ENCODE results near the gene CMTR2.

The CMTR2 gene

GRCh38 chr16:71283612-71284011, 5.6 kb downstream of the CMTR2 start:
- no peak overlapping the region for H3K27ac ChIP-seq
- DNase-seq (ENCODE audit: low read depth, low spot score) = no peak

- no peak for DNase-seq (ENCODE audit: low read depth, low spot score)
- H3K27ac ChIP-seq = no peak overlapping the region
Observed at GRCh38 chr16:71282943-71283342, 6.3 kb downstream of the CMTR2 start.

GRCh38 chr16:71276589-71277334, 12.4 kb downstream of the CMTR2 start:
- no peak overlapping the region for H3K27ac ChIP-seq
- DNase-seq (ENCODE audit: low read depth, low spot score) = no peak

GRCh38 chr16:71273384-71273783, 15.8 kb downstream of the CMTR2 start:
- no peak overlapping the region for H3K27ac ChIP-seq
- no peak for DNase-seq (ENCODE audit: low read depth, low spot score)

GRCh38 chr16:71264299-71264698, 24.9 kb downstream of the CMTR2 start:
- DNase-seq (ENCODE audit: low read depth, low spot score) = no peak
- no peak overlapping the region for H3K27ac ChIP-seq

- no peak for DNase-seq (ENCODE audit: low read depth, low spot score)
Observed at GRCh38 chr16:71263582-71263981, 25.6 kb downstream of the CMTR2 start.

GRCh38 chr16:71262391-71262790, 26.8 kb downstream of the CMTR2 start:
- DNase-seq (ENCODE audit: low read depth, low spot score) = no peak
- H3K27ac ChIP-seq = no peak overlapping the region

More at GRCh38 chr16:71263582-71263981, 25.6 kb downstream of the CMTR2 start:
- H3K27ac ChIP-seq = no peak overlapping the region

GRCh38 chr16:71260995-71261394, 28.2 kb downstream of the CMTR2 start:
- no peak overlapping the region for H3K27ac ChIP-seq
- DNase-seq (ENCODE audit: low read depth, low spot score) = no peak

GRCh38 chr16:71259086-71259485, 30.1 kb downstream of the CMTR2 start:
- no peak overlapping the region for H3K27ac ChIP-seq
- no peak for DNase-seq (ENCODE audit: low read depth, low spot score)

- no peak for DNase-seq (ENCODE audit: low read depth, low spot score)
Observed at GRCh38 chr16:71258372-71258771, 30.8 kb downstream of the CMTR2 start.

GRCh38 chr16:71257768-71258167, 31.4 kb downstream of the CMTR2 start:
- DNase-seq (ENCODE audit: low read depth, low spot score) = no peak
- no peak overlapping the region for H3K27ac ChIP-seq

More at GRCh38 chr16:71258372-71258771, 30.8 kb downstream of the CMTR2 start:
- no peak overlapping the region for H3K27ac ChIP-seq

GRCh38 chr16:71255721-71256120, 33.5 kb downstream of the CMTR2 start:
- H3K27ac ChIP-seq = no peak overlapping the region
- DNase-seq (ENCODE audit: low read depth, low spot score) = no peak

- no peak for DNase-seq (ENCODE audit: low read depth, low spot score)
- H3K27ac ChIP-seq = no peak overlapping the region
Observed at GRCh38 chr16:71254832-71255525, 34.2 kb downstream of the CMTR2 start.

- DNase-seq (ENCODE audit: low read depth, low spot score) = peak; percentile 79
- H3K27ac ChIP-seq = peak overlapping the region; percentile 57
Observed at GRCh38 chr16:71250461-71251235, 38.6 kb downstream of the CMTR2 start.

- no peak for DNase-seq (ENCODE audit: low read depth, low spot score)
- peak overlapping the region; percentile 57 for H3K27ac ChIP-seq
Observed at GRCh38 chr16:71249399-71249798, 39.8 kb downstream of the CMTR2 start.

GRCh38 chr16:71247478-71247877, 41.7 kb downstream of the CMTR2 start:
- DNase-seq (ENCODE audit: low read depth, low spot score) = no peak
- no peak overlapping the region for H3K27ac ChIP-seq

GRCh38 chr16:71246309-71246708, 42.9 kb downstream of the CMTR2 start:
- no peak overlapping the region for H3K27ac ChIP-seq
- DNase-seq (ENCODE audit: low read depth, low spot score) = no peak

- DNase-seq (ENCODE audit: low read depth, low spot score) = no peak
- no peak overlapping the region for H3K27ac ChIP-seq
Observed at GRCh38 chr16:71244521-71244920, 44.7 kb downstream of the CMTR2 start.

GRCh38 chr16:71242601-71243000, 46.6 kb downstream of the CMTR2 start:
- DNase-seq (ENCODE audit: low read depth, low spot score) = no peak
- H3K27ac ChIP-seq = no peak overlapping the region

- no peak for DNase-seq (ENCODE audit: low read depth, low spot score)
- no peak overlapping the region for H3K27ac ChIP-seq
Observed at GRCh38 chr16:71242036-71242435, 47.2 kb downstream of the CMTR2 start.

All from epithelial cell of prostate (primary cell).